H4 (cell line): ENCODE data around the gene SLC23A3. TPM values are rescaled to one million over a fixed set of nuclear protein-coding genes. Genes with fewer than 3 reads are reported as not detected.
A peak's percentile ranks its signal among the peaks of the same experiment; 100 is the strongest.

Experiments
- DNase-seq: peaks from one replicate; pipeline ENCODE4 v3.0.0-alpha.2; 2015; ENCODE audit warnings: low spot score
- total RNA-seq: library from RNA; depleted of rRNA; stranded (reverse); fragments of >200 nt; shearing (Covaris generic); gene quantifications from 2 replicates; pipeline ENCODE4 v1.2.3, GENCODE V29; 2014

Gene SLC23A3
- total RNA-seq, 1 experiment from 2014 or later: 0.12 TPM

- no peak for DNase-seq
Observed at GRCh38 chr2:219175928-219176817, 6.3 kb upstream of the SLC23A3 start.

- no peak for DNase-seq
Observed at GRCh38 chr2:219175486-219175885, 5.7 kb upstream of the SLC23A3 start.

GRCh38 chr2:219174801-219175200, 5.0 kb upstream of the SLC23A3 start:
- no peak for DNase-seq

GRCh38 chr2:219174146-219174545, 4.3 kb upstream of the SLC23A3 start:
- DNase-seq: no peak

- DNase-seq: no peak
Observed at GRCh38 chr2:219173176-219173575, 3.3 kb upstream of the SLC23A3 start.

GRCh38 chr2:219172231-219173154, 2.7 kb upstream of the SLC23A3 start:
- DNase-seq: no peak

GRCh38 chr2:219171231-219171651, 1.4 kb upstream of the SLC23A3 start:
- peak; percentile 40 for DNase-seq

- no peak for DNase-seq
Observed at GRCh38 chr2:219168932-219169331, 897 bp downstream of the SLC23A3 start.

GRCh38 chr2:219168526-219168925, 1.3 kb downstream of the SLC23A3 start:
- DNase-seq: no peak

- no peak for DNase-seq
Observed at GRCh38 chr2:219167997-219168396, 1.8 kb downstream of the SLC23A3 start.

- no peak for DNase-seq
Observed at GRCh38 chr2:219165058-219165911, 4.5 kb downstream of the SLC23A3 start.

- no peak for DNase-seq
Observed at GRCh38 chr2:219163156-219163555, 6.7 kb downstream of the SLC23A3 start.

- no peak for DNase-seq
Observed at GRCh38 chr2:219161097-219161496, 8.7 kb downstream of the SLC23A3 start.

GRCh38 chr2:219160186-219161017, 9.4 kb downstream of the SLC23A3 start, which contains the start of gene NHEJ1:
TSS of gene NHEJ1 (minus strand) at chr2:219160815. CDS start at chr2:219158362, 2,453 bp downstream.
- peak; percentile 86 for DNase-seq

GRCh38 chr2:219159771-219160185, 10.1 kb downstream of the SLC23A3 start:
- DNase-seq: no peak

- DNase-seq: no peak
Observed at GRCh38 chr2:219158586-219158985, 11.2 kb downstream of the SLC23A3 start.

GRCh38 chr2:219158025-219158424, 11.8 kb downstream of the SLC23A3 start:
- no peak for DNase-seq

- no peak for DNase-seq
Observed at GRCh38 chr2:219157396-219157795, 12.4 kb downstream of the SLC23A3 start.

- peak; percentile 66 for DNase-seq
Observed at GRCh38 chr2:219155054-219155644, 14.7 kb downstream of the SLC23A3 start.

GRCh38 chr2:219149667-219150066, 20.2 kb downstream of the SLC23A3 start:
- DNase-seq: peak; percentile 37
